Keratinocyte (primary cell): Measurements from ENCODE around the gene CCDC149.

Experiments
- EZH2 ChIP-seq: IDR thresholded peaks from one replicate; pipeline ENCODE4 v1.6.1; 2012; ENCODE audit warnings: inconsistent platforms, mild to moderate bottlenecking, low read length, moderate library complexity
- TF ChIP-seq, protein P1 (sequence below), 3 experiments: IDR thresholded peaks in 1 of 3; conservative IDR thresholded peaks in 1 of 3; optimal IDR thresholded peaks in 1 of 3; 2 replicates in 2 of 3; 3 replicates in 1 of 3; pipeline versions ENCODE3 to v1.5.1; 2011; ENCODE audit warnings: low read length in 3 of 3, mild to moderate bottlenecking in 3 of 3, moderate library complexity in 2 of 3, control low read depth in 1 of 3, inconsistent platforms in 1 of 3; ENCODE audit not compliant: insufficient read depth in 2 of 3; ENCODE audit errors: extremely low read depth in 1 of 3

GRCh38 chr4:24796620-24797019, 116.2 kb downstream of the CCDC149 start:
- TF ChIP-seq, protein P1, sequence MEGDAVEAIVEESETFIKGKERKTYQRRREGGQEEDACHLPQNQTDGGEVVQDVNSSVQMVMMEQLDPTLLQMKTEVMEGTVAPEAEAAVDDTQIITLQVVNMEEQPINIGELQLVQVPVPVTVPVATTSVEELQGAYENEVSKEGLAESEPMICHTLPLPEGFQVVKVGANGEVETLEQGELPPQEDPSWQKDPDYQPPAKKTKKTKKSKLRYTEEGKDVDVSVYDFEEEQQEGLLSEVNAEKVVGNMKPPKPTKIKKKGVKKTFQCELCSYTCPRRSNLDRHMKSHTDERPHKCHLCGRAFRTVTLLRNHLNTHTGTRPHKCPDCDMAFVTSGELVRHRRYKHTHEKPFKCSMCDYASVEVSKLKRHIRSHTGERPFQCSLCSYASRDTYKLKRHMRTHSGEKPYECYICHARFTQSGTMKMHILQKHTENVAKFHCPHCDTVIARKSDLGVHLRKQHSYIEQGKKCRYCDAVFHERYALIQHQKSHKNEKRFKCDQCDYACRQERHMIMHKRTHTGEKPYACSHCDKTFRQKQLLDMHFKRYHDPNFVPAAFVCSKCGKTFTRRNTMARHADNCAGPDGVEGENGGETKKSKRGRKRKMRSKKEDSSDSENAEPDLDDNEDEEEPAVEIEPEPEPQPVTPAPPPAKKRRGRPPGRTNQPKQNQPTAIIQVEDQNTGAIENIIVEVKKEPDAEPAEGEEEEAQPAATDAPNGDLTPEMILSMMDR (optimal IDR thresholded peaks at IDR 0.05 in 1 of 3, IDR thresholded peaks at IDR 0.05 in 1 of 3, conservative IDR thresholded peaks at IDR 0.05 in 1 of 3; ENCODE audit: extremely low read depth in 1 of 3, insufficient read depth in 2 of 3, low read length in 3 of 3), result no peak
- no peak for TF ChIP-seq EZH2
